GM12892 (cell line): ENCODE data around the gene SORCS2.

Experiments used
- POLR2A ChIP-seq: IDR thresholded peaks from 2 replicates; pipeline ENCODE4 v1.6.1; 2011; ENCODE audit warnings: low read depth, low read length, control low read depth
- POLR2AphosphoS5 ChIP-seq: IDR thresholded peaks from 2 replicates; pipeline ENCODE4 v1.6.1; 2011; ENCODE audit warnings: low read depth, low read length, control low read depth

DNA sequence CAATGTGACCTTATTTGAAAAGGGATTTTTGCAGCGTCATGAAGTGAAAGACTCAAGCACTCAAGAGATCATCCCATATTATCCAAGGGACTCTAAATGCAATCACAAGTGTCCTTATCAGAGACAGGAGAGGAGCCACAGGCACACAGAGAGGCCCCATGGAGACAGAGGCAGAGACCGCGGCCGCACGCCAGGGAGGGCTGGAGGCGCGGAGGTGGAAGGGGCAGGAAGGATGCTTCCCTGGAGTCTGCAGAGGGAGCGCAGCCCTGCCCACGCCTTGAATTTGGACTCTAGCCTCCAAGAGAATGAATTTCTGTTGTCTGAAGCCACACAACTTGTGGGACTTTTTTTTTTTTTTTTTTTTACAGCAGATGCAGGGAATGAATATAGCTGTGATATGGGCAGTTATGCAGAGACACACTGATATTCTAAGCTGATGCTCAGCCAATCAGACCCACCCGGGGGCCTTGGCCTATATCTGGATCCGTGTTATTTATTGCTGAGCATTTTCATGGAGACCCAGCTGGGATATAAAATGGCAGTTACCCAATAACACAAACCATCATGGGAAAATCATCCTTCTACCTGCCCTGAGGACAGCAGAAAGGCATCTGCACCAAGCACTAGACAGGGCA, 487.2 kb downstream of the SORCS2 start:
- TF ChIP-seq POLR2A (no peak), POLR2AphosphoS5 (no peak)
